SK-N-MC (cell line): Measurements from ENCODE around the gene NDUFC1.
A peak's percentile ranks its signal among the peaks of the same experiment; 100 is the strongest.
"Not testable (repeated sequence)": the region's sequence is repeated elsewhere in the genome, so short reads cannot be mapped to it uniquely, and the experiment has no call there.

Experiments used
- DNase-seq: peaks from one replicate; pipeline ENCODE4 v3.0.0-alpha.2; 2011; ENCODE audit warnings: low read depth, low spot score
- H3K27ac ChIP-seq: fragments of 200-600 bp; sonication (generic); 2 replicates; pipeline ENCODE4 v1.5.1; 2016; ENCODE audit warnings: mixed run types
- H3K36me3 ChIP-seq: fragments of 200-600 bp; sonication (generic); 2 replicates; pipeline ENCODE4 v1.6.1; 2017; ENCODE audit warnings: antibody characterized with exemption, low read length, mixed read lengths; ENCODE audit not compliant: insufficient read depth
- H3K4me3 ChIP-seq: fragments of 200-600 bp; sonication (generic); 2 replicates; pipeline ENCODE4 v1.5.1; 2016
- H3K9ac ChIP-seq: fragments of 200-600 bp; sonication (generic); 2 replicates; pipeline ENCODE4 v1.8.0; 2017; ENCODE audit warnings: mixed run types, mixed read lengths; ENCODE audit not compliant: insufficient read length
- H3K9me3 ChIP-seq: fragments of 200-600 bp; sonication (generic); 2 replicates; pipeline ENCODE4 v1.6.1; 2017; ENCODE audit warnings: low read depth, mild to moderate bottlenecking, antibody characterized with exemption, low read length, moderate library complexity, mixed read lengths
- EZH2 ChIP-seq: fragments of 200-600 bp; sonication (generic); IDR thresholded peaks from one replicate; pipeline ENCODE4 v1.6.1; 2017; ENCODE audit warnings: antibody characterized with exemption
- FOXP2 ChIP-seq: optimal IDR thresholded peaks from 2 replicates; pipeline ENCODE3; 2011; ENCODE audit warnings: mild to moderate bottlenecking, moderate library complexity; ENCODE audit not compliant: insufficient read depth; ENCODE audit errors: extremely low read length, control extremely low read depth
- POLR2AphosphoS5 ChIP-seq: IDR thresholded peaks from 2 replicates; pipeline ENCODE4 v1.6.1; 2012; ENCODE audit warnings: mild to moderate bottlenecking, low read depth, low read length, borderline replicate concordance

NDUFC1 gene

DNA sequence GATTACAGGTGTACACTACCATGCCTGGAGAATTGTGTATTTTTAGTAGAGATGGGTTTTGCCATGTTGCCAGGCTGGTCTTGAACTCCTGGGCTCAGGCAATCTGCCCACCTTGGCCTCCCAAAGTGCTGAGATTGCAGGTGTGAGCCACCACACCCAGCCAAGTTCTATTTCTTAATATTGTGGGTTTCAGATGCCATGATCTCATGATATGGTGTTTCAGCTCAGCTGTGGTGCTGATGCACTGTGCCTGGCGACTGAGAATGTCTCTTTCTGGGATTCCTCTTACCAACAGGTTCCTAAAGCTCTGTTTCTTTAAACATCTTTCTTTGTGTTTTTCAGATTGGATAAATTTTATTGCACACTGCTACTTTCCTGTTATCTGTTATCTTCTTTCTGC lies 17.3 kb upstream of the NDUFC1 start:
- no peak overlapping the region for H3K4me3 ChIP-seq
- no peak overlapping the region for H3K27ac ChIP-seq
- peaks cover 41% of the 10 kb centered on the region for H3K36me3 ChIP-seq
- H3K9me3 ChIP-seq: peaks cover 8% of the 10 kb centered on the region; the same call in 1 of the 2 replicates
- DNase-seq: no peak
- H3K9ac ChIP-seq: no peak overlapping the region
- TF ChIP-seq POLR2AphosphoS5 (no peak), FOXP2 (no peak)

DNA sequence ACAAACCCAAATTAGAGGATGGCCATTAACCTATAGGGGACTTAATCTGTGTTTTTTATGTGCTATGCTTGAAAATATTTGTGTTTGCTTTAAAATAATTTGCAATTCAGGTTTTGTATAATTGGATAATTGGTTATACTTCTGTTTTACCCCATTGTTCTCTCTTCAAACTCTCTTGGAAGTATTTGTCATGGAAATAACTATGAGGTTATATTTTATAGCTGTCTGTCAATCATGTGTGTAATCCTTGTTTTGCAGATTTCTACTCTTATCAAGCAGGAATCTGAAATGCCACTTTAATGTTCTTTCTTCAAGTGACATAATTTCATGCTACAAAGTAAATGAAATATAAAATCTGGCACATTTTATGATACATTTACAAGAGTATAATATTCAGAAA lies 15.4 kb upstream of the NDUFC1 start:
- Histone ChIP-seq H3K27ac (no peak overlapping the region), H3K9ac (no peak overlapping the region), H3K9me3 (peaks cover 8% of the 10 kb centered on the region; the same call in 1 of the 2 replicates), H3K4me3 (no peak overlapping the region), H3K36me3 (peaks cover 56% of the 10 kb centered on the region)
- DNase-seq: no peak
- TF ChIP-seq POLR2AphosphoS5 (no peak), EZH2 (no peak), FOXP2 (no peak)

DNA sequence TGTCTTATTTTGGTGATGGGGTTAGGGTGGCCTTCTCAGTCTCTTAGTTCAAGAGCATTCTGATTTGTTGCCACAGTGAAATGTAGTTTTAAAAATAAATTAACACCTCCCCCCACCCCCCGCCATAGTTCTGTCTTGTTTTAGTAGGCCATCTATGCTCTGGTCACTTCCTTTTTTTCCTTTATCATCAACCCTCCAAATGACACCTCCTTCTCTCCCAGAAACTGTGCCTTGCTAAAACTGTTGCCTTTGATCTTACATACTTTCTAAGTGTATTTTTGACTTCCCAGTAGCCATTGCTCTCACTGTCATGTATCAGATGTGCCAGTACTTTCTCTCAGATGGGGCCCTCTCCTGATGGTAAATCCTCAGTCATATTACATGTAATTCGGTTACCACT lies 14.5 kb upstream of the NDUFC1 start:
- Histone ChIP-seq H3K4me3 (no peak overlapping the region), H3K9ac (no peak overlapping the region), H3K27ac (no peak overlapping the region), H3K9me3 (peaks cover 8% of the 10 kb centered on the region; the same call in 1 of the 2 replicates), H3K36me3 (peaks cover 64% of the 10 kb centered on the region)
- TF ChIP-seq POLR2AphosphoS5: no peak
- no peak for TF ChIP-seq EZH2
- TF ChIP-seq FOXP2: no peak
- DNase-seq: no peak

DNA sequence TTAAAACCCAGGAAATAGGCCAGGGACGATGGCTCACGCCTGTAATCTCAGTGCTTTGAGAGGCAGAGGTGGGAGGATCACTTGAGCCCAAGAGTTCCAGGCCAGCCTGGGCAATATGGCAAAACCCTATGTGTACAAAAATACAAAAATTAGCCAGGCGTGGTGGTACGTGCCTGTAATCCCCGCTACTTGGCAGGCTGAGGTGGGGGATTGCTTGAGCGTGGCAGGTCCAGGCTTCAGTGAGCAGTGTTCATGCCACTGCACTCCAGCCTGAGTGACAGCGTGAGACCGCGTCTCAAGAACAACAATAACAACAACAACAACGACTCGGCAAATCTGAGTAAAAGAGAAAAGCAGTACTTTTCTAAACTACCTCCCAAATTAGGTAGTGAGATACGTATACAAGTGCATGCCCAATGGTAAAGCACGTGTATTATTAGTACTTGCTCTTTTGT lies 13.0 kb upstream of the NDUFC1 start:
- peaks cover 64% of the 10 kb centered on the region for H3K36me3 ChIP-seq
- no peak for TF ChIP-seq FOXP2
- no peak for TF ChIP-seq EZH2
- TF ChIP-seq POLR2AphosphoS5: no peak
- H3K9me3 ChIP-seq: peaks cover 8% of the 10 kb centered on the region; the same call in 1 of the 2 replicates
- no peak overlapping the region for H3K27ac ChIP-seq
- H3K4me3 ChIP-seq: no peak overlapping the region
- H3K9ac ChIP-seq: no peak overlapping the region
- no peak for DNase-seq

DNA sequence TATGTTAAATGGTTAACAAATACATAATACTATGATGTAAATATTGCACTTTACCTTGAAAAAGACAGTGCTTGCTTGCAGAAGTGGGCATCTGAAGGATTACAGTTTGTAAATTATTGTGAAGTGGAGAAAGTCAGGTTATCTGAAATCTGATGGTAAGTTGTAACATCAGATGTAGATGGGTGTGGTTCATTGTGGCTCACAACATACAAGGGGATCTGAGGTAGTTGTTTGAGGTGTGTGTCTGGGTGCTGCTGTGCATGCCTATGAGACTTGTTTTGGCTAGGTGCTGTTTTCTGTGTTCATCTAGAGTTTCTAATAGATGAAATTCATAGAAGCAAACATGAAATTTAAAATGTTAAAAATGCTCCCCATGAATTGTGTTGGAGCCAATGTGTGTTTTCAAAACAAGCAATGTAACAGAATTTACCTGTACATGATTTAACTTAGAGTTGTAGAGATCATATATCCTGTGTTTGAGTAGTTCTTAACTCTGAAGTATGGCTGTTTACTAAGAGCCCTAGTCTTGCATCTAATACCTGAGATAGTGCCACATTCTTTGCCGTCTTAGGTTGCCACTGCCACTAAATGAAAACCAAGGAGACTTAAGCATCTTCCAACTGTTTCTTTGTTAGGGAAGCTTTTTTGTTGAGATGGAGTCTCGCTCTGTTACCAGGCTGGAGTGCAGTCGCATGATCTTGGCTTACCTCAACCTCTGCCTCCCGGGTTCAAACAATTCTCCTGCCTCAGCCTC lies 11.9 kb upstream of the NDUFC1 start:
- peaks cover 65% of the 10 kb centered on the region for H3K36me3 ChIP-seq
- TF ChIP-seq FOXP2 (no peak), EZH2 (no peak), POLR2AphosphoS5 (no peak)
- no peak overlapping the region for H3K9ac ChIP-seq
- peaks cover 8% of the 10 kb centered on the region; the same call in 1 of the 2 replicates for H3K9me3 ChIP-seq
- H3K4me3 ChIP-seq: no peak overlapping the region
- DNase-seq: no peak
- no peak overlapping the region for H3K27ac ChIP-seq

DNA sequence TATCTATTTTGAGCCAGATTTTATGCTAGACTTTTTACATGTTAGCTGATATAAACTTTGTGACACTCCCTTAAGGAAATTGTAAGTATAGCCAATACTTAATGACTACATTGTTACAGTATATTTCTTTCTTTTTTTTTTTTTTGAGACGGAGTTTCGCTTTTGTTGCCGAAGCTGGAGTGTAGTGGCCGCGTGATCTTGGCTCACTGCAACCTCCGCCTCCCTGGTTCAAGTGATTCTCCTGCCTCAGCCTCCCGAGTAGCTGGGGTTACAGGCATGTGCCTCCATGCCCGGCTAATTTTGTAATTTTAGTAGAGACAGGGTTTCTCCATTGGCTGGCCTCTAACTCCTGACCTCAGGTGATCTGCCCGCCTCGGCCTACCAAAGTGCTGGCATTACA lies 11.1 kb upstream of the NDUFC1 start:
- Histone ChIP-seq H3K36me3 (peaks cover 65% of the 10 kb centered on the region), H3K27ac (0 out of 2 replicates have a peak overlapping the region, but pooled peaks have one; percentile 47)
- DNase-seq, H3K9ac ChIP-seq, H3K4me3 ChIP-seq, H3K9me3 ChIP-seq: not testable (repeated sequence)

DNA sequence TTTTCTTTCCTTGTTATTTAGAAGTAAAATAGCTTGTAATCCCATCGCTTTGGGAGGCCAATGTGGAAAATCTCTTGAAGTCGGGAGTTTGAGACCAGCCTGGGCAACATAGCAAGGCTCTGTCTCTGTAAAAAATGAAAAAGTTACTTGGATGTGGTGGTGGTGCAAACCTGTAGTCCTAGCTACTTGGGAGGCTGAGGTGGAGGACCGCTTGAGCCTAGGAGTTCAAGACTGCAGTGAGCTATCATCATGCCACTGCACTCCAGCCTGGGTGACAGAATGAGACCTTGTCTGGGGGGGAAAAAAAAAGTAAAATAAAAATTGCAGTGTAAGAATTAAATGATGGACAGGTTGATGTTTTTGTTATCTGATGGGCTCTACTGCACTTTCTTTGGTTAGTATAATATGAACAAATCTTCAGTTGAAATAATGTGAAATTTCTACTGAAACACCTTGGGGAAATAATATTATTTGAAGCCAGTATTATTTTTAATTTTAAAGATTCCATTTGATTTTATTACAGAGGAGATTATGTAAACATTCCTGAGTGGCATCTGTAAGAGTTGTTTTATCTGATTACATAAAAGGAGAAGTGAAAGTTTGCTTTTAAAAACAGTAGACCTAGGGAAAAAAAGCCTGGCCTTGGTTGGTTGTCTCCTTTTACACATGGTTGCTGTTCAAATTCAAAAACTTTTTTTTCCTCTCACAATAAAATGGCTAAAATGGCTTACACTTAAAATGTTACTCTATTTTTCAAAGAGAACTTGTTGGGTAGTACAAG lies 10.5 kb upstream of the NDUFC1 start:
- Histone ChIP-seq H3K9me3 (peaks cover 8% of the 10 kb centered on the region; the same call in 1 of the 2 replicates), H3K27ac (peak overlapping the region; percentile 47; the same call in 1 of the 2 replicates), H3K4me3 (no peak overlapping the region), H3K9ac (no peak overlapping the region), H3K36me3 (peaks cover 66% of the 10 kb centered on the region)
- DNase-seq: no peak
- TF ChIP-seq EZH2 (no peak), POLR2AphosphoS5 (no peak), FOXP2 (no peak)

DNA sequence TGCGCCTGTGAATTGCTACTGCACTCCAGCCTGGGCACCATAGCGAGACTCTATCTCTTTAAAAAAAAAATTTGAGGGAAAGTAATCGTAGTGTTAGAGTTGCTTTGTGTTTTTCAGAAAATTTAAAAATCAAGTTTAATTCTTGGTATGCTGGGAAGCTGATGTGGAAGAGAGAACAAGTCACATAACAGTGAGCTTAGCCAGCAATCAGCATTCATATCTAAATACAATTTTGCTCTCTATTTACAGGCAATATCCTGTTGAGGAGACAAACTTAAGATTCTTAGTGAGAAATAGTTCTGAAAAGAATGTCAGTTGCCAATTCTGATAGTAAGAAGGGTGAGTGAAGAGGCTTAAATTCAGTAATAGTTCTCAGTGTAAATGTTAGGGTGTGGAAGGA lies 9.6 kb upstream of the NDUFC1 start:
- TF ChIP-seq FOXP2: no peak
- no peak for TF ChIP-seq EZH2
- TF ChIP-seq POLR2AphosphoS5: no peak

More for the DNA sequence above, 9.6 kb upstream of the NDUFC1 start:
- Histone ChIP-seq H3K36me3 (peaks cover 68% of the 10 kb centered on the region), H3K27ac (peak overlapping the region; percentile 58), H3K9me3 (peaks cover 8% of the 10 kb centered on the region; the same call in 1 of the 2 replicates), H3K4me3 (no peak overlapping the region), H3K9ac (no peak overlapping the region)
- no peak for DNase-seq
